Measurements from ENCODE around the gene TCEA3. TPM values are rescaled to one million over a fixed set of nuclear protein-coding genes. Genes with fewer than 3 reads are reported as not detected.

TCEA3 gene
- total RNA-seq, 1 donor from 2014 or later, result 26.5 TPM

- intact Hi-C loops (cut with DNase I), result no loop called here
- no peak for TF ChIP-seq CTCF (IDR thresholded peaks at IDR 0.05)
- TF ChIP-seq POLR2A (IDR thresholded peaks at IDR 0.05), result no peak
- no peak for TF ChIP-seq POLR2AphosphoS5 (IDR thresholded peaks at IDR 0.05; ENCODE audit: insufficient read depth in 1 of 2, low read depth in 1 of 2)
- H3K9me3 ChIP-seq, result peaks cover 19% of the 10 kb centered on the region
- DNase-seq (ENCODE audit: extremely low spot score in 2 of 2), result no peak
- H3K27ac ChIP-seq, result peak overlapping the region; percentile 23
- H3K4me1 ChIP-seq, result peaks cover 43% of the 10 kb centered on the region
- peaks cover 11 to 51% of the 10 kb centered on the region in 2 donors for H3K36me3 ChIP-seq
- H3K4me3 ChIP-seq, result peak overlapping the region in 1 of 2 donors; percentile 74
- no peaks in the 10 kb centered on the region for H3K27me3 ChIP-seq
These were observed 58.4 kb downstream of the TCEA3 start for GRCh38 chr1:23366146-23366545.

GRCh38 chr1:23362218-23362713 lies 62.3 kb downstream of the TCEA3 start:
- intact Hi-C loops (cut with DNase I), result no loop called here
- H3K9me3 ChIP-seq, result peaks cover 23% of the 10 kb centered on the region
- H3K4me1 ChIP-seq, result peaks cover 22% of the 10 kb centered on the region
- peak overlapping the region in 1 of 2 donors; percentile 20 for H3K4me3 ChIP-seq
- no peaks in the 10 kb centered on the region for H3K27me3 ChIP-seq
- DNase-seq (ENCODE audit: extremely low spot score in 2 of 2), result no peak
- no peak for TF ChIP-seq POLR2A (IDR thresholded peaks at IDR 0.05)
- no peak for TF ChIP-seq CTCF (IDR thresholded peaks at IDR 0.05)
- no peak for TF ChIP-seq POLR2AphosphoS5 (IDR thresholded peaks at IDR 0.05; ENCODE audit: insufficient read depth in 1 of 2, low read depth in 1 of 2)
- H3K36me3 ChIP-seq, result peaks cover 11 to 69% of the 10 kb centered on the region in 2 donors
- H3K27ac ChIP-seq, result no peak overlapping the region

GRCh38 chr1:23358310-23358875 lies 66.2 kb downstream of the TCEA3 start:
- Histone ChIP-seq H3K27me3 (no peaks in the 10 kb centered on the region), H3K4me3 (no peak overlapping the region), H3K9me3 (peaks cover 23% of the 10 kb centered on the region), H3K36me3 (peaks cover 11 to 40% of the 10 kb centered on the region in 2 donors), H3K27ac (no peak overlapping the region), H3K4me1 (peaks cover 5% of the 10 kb centered on the region)
- DNase-seq (ENCODE audit: extremely low spot score in 2 of 2), result no peak
- intact Hi-C loops (cut with DNase I), result no loop called here
- TF ChIP-seq POLR2A (IDR thresholded peaks at IDR 0.05) (no peak), CTCF (IDR thresholded peaks at IDR 0.05) (no peak), POLR2AphosphoS5 (IDR thresholded peaks at IDR 0.05; ENCODE audit: insufficient read depth in 1 of 2, low read depth in 1 of 2) (no peak)

- H3K27me3 ChIP-seq, result no peaks in the 10 kb centered on the region
- TF ChIP-seq POLR2AphosphoS5 (IDR thresholded peaks at IDR 0.05; ENCODE audit: insufficient read depth in 1 of 2, low read depth in 1 of 2), result no peak
- no peak for TF ChIP-seq POLR2A (IDR thresholded peaks at IDR 0.05)
- no peak for TF ChIP-seq CTCF (IDR thresholded peaks at IDR 0.05)
- no peak overlapping the region for H3K4me3 ChIP-seq
- peaks cover 5% of the 10 kb centered on the region for H3K4me1 ChIP-seq
- intact Hi-C loops (cut with DNase I), result no loop called here
- no peak overlapping the region for H3K27ac ChIP-seq
- H3K36me3 ChIP-seq, result peaks cover 5 to 29% of the 10 kb centered on the region in 2 donors
- no peak for DNase-seq (ENCODE audit: extremely low spot score in 2 of 2)
- H3K9me3 ChIP-seq, result peaks cover 15% of the 10 kb centered on the region
These were observed 67.2 kb downstream of the TCEA3 start for GRCh38 chr1:23357138-23357908.
